NCI-H128 (cell line): ENCODE measurements around the gene MED16.

Experiments used
- DNase-seq: peaks from one replicate; lab custom pipeline; 2025; ENCODE audit not compliant: unreplicated experiment; lab: John Stamatoyannopoulos, UW

MED16 gene

GRCh38 chr19:875265-875879 lies 17.6 kb downstream of the MED16 start:
- no peak for DNase-seq

- no peak for DNase-seq
Observed at GRCh38 chr19:873561-874041, 19.4 kb downstream of the MED16 start.

- DNase-seq = no peak
Observed at GRCh38 chr19:873084-873483, 19.9 kb downstream of the MED16 start.

GRCh38 chr19:872266-872951 lies 20.6 kb downstream of the MED16 start:
- no peak for DNase-seq

GRCh38 chr19:871446-872265 lies 21.3 kb downstream of the MED16 start:
- DNase-seq = no peak

GRCh38 chr19:870963-871401 lies 22.0 kb downstream of the MED16 start:
- DNase-seq = no peak

GRCh38 chr19:870314-870713 lies 22.7 kb downstream of the MED16 start:
- no peak for DNase-seq

GRCh38 chr19:869245-870177 lies 23.5 kb downstream of the MED16 start:
- no peak for DNase-seq

- no peak for DNase-seq
Observed at GRCh38 chr19:868458-869244, 24.3 kb downstream of the MED16 start.

- DNase-seq = no peak
Observed at GRCh38 chr19:867855-868457, 25.0 kb downstream of the MED16 start.

- DNase-seq = no peak
Observed at GRCh38 chr19:867301-867793, 25.6 kb downstream of the MED16 start.

- DNase-seq = no peak
Observed at GRCh38 chr19:866769-867300, 26.2 kb downstream of the MED16 start.

GRCh38 chr19:863315-863620 lies 29.7 kb downstream of the MED16 start:
- DNase-seq = no peak

- DNase-seq = no peak
Observed at GRCh38 chr19:862581-863314, 30.2 kb downstream of the MED16 start.

GRCh38 chr19:861756-862580 lies 31.0 kb downstream of the MED16 start:
- DNase-seq = no peak

GRCh38 chr19:861141-861755 lies 31.7 kb downstream of the MED16 start:
- no peak for DNase-seq
